ENCODE measurements around the gene TMEM11. TPM values are rescaled to one million over a fixed set of nuclear protein-coding genes. Genes with fewer than 3 reads are reported as not detected.

The TMEM11 gene
- total and polyA plus RNA-seq, 2 of the 4 experiments (the other 2 are of a cell fraction): 19.9 to 44.7 TPM

DNA sequence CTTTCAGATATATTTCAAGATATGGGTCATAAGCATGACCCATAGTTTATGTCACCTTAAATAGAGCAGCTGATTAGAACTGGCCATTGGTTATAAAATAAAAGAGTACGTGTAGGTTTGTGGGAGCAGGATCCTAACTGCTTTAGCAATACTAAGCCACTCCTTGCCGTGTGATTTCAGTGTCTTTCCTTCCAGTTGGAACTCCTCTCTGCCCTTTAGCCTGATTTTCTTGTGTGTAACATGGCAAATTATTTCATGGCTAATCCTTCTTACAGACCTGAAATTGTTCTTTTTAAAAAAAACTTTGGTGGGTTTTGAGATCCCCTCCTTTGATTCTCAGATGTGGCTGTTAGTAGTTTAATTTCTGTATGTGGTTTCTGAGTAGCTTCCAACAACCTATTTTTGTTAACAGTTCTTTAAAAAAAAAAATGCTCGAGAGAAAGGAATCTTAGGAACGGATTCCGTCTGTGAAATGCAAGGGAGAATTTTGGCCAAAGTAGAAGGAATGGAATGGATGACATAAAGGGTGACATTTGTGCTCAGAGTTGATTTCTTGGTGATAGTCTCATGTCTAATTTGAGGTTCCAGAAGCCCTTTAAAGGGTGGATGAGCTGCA, 47.3 kb downstream of the TMEM11 start:
- dilution Hi-C loops (cut with HindIII; ENCODE audit: low sequenced_read_pairs, unreplicated experiment): no loop called here
- peak overlapping the region; percentile 69; the same call in 1 of the 2 replicates for H3K18ac ChIP-seq (ENCODE audit: low read depth, low read length)
- no peak overlapping the region for H2AK5ac ChIP-seq (ENCODE audit: low read depth, low read length)
- H2AFZ ChIP-seq (replicated peaks; ENCODE audit: low read length, poor library complexity): no peak overlapping the region
- no peak overlapping the region for H3K56ac ChIP-seq (ENCODE audit: extremely low read depth, insufficient read depth, low read length)
- no peaks in the 10 kb centered on the region; the same call in 1 of the 2 replicates for H4K20me1 ChIP-seq (ENCODE audit: insufficient read depth, low read length)
- H3K4me1 ChIP-seq (ENCODE audit: control insufficient read depth, insufficient read depth, low read length): peaks cover 16% of the 10 kb centered on the region
- peaks cover 17 to 21% of the 10 kb centered on the region in 2 experiments for H3K79me1 ChIP-seq (ENCODE audit: low read depth in 1 of 2, low read length in 2 of 2)
- H2BK15ac ChIP-seq (ENCODE audit: low read depth, low read length): no peak overlapping the region
- H2BK5ac ChIP-seq (ENCODE audit: low read depth, low read length, poor library complexity, severe bottlenecking): peak overlapping the region; percentile 58
- peak overlapping the region; percentile 37; the same call in 1 of the 2 replicates for H3K4me2 ChIP-seq (ENCODE audit: low read depth, low read length)
- H4K91ac ChIP-seq (ENCODE audit: insufficient read depth, low read depth, low read length): no peak overlapping the region
- no peak overlapping the region; the same call in 1 of the 2 replicates for H3K4ac ChIP-seq (ENCODE audit: low read depth, low read length)
- peak overlapping the region; percentile 39; the same call in 1 of the 2 replicates for H3K27ac ChIP-seq (ENCODE audit: insufficient read depth, low read length)
- H2AK9ac ChIP-seq (replicated peaks; ENCODE audit: low read depth, low read length, poor library complexity): no peak overlapping the region
- no peaks in the 10 kb centered on the region for H3K27me3 ChIP-seq (ENCODE audit: control insufficient read depth, insufficient read depth, low read length)
- peak; percentile 11 for DNase-seq
- CTCF ChIA-PET: interaction anchor here (0.6 to 0.9 kb wide), 2 partner anchors 34 to 73 kb away, joined by 3 to 7 read pairs; no protein-coding TSS in a partner anchor
- no peaks in the 10 kb centered on the region for H3K9me3 ChIP-seq (ENCODE audit: control insufficient read depth, insufficient read depth, low read length)
- peak; percentile 47 for ATAC-seq (ENCODE audit: low read depth)
- peak overlapping the region; percentile 25; the same call in 1 of the 2 replicates for H2BK120ac ChIP-seq (ENCODE audit: low read depth, low read length)
- no peak overlapping the region; the same call in 1 of the 2 replicates for H2BK20ac ChIP-seq (ENCODE audit: low read depth, low read length)
- POLR2A ChIA-PET (ENCODE audit: unreplicated experiment): no interaction called here
- intact Hi-C loops (cut with micrococcal nuclease): loop anchor here (5.0 kb wide), 1 partner anchor 46 kb away; the partner anchor contains the start of gene TMEM11
- peak overlapping the region; percentile 29; the same call in 1 of the 2 replicates for H3K23ac ChIP-seq (ENCODE audit: low read depth, low read length)
- in situ Hi-C loops (cut with MboI; ENCODE audit: low sequenced_read_pairs): no loop called here
- H3K14ac ChIP-seq (replicated peaks; ENCODE audit: low read depth, low read length): no peak overlapping the region
- TF ChIP-seq POLR2A (IDR thresholded peaks at IDR 0.05; ENCODE audit: low read depth, low read length) (no peak), RFX5 (IDR thresholded peaks at IDR 0.05; ENCODE audit: low read depth, low read length) (no peak), FOS (IDR thresholded peaks at IDR 0.05; ENCODE audit: low read depth, low read length) (no peak)
- TF ChIP-seq, protein P1, sequence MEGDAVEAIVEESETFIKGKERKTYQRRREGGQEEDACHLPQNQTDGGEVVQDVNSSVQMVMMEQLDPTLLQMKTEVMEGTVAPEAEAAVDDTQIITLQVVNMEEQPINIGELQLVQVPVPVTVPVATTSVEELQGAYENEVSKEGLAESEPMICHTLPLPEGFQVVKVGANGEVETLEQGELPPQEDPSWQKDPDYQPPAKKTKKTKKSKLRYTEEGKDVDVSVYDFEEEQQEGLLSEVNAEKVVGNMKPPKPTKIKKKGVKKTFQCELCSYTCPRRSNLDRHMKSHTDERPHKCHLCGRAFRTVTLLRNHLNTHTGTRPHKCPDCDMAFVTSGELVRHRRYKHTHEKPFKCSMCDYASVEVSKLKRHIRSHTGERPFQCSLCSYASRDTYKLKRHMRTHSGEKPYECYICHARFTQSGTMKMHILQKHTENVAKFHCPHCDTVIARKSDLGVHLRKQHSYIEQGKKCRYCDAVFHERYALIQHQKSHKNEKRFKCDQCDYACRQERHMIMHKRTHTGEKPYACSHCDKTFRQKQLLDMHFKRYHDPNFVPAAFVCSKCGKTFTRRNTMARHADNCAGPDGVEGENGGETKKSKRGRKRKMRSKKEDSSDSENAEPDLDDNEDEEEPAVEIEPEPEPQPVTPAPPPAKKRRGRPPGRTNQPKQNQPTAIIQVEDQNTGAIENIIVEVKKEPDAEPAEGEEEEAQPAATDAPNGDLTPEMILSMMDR (conservative IDR thresholded peaks at IDR 0.05; ENCODE audit: low read depth, low read length): no peak
- peaks cover 8% of the 10 kb centered on the region; the same call in 1 of the 2 replicates for H3K9me1 ChIP-seq (ENCODE audit: insufficient read depth, low read length)
- H4K5ac ChIP-seq (ENCODE audit: low read depth, low read length): no peak overlapping the region
- H3K4me3 ChIP-seq (ENCODE audit: insufficient read depth, low read depth, low read length): no peak overlapping the region
- H3K36me3 ChIP-seq (ENCODE audit: control insufficient read depth, insufficient read depth, low read length): no peaks in the 10 kb centered on the region
- H4K8ac ChIP-seq (ENCODE audit: low read depth in 2 of 2, low read length in 2 of 2): peak overlapping the region in 1 of 2 experiments; percentile 41; a peak in 1 of 4 replicates
- WGBS, 2 experiments (ENCODE audit: extremely low coverage in 2 of 2, insufficient read length in 1 of 2): no CpG with 5 or more reads among the region's 5 CpGs
- no TSS peak for BruUV-seq (replicated peaks)
- H3K9ac ChIP-seq (ENCODE audit: low read depth, low read length): peak overlapping the region; percentile 57; the same call in 1 of the 2 replicates

Data from IMR-90 (cell line).